Thyroid gland (tissue), 4 donors: Measurements from ENCODE around the gene ZNF598. TPM values are rescaled to one million over a fixed set of nuclear protein-coding genes. Genes with fewer than 3 reads are reported as not detected.

Experiments used
- DNase-seq, 2 donors: peaks; one replicate each; pipeline ENCODE4 v3.0.0-alpha.2; 2019
- H3K27ac ChIP-seq, 3 donors: fragments of 200-600 bp; sonication (generic); 1 replicate in 2 of 3; 2 replicates in 1 of 3; pipeline ENCODE4 v1.5.1; 2016 to 2019; ENCODE audit warnings: mild to moderate bottlenecking in 1 of 3, moderate library complexity in 1 of 3
- H3K27me3 ChIP-seq: fragments of 200-600 bp; sonication (generic); one replicate; pipeline ENCODE4 v1.5.1; 2019
- H3K36me3 ChIP-seq, 2 donors: fragments of 200-600 bp; sonication (generic); one replicate each; pipeline ENCODE4 v1.5.1; 2016 to 2019
- H3K4me1 ChIP-seq, 2 donors: fragments of 200-600 bp; sonication (generic); one replicate each; pipeline ENCODE4 v1.5.1; 2017 to 2019
- H3K4me3 ChIP-seq, 3 donors: fragments of 200-600 bp; sonication (generic); replicated peaks in 1 of 3; 1 replicate in 2 of 3; 2 replicates in 1 of 3; pipeline ENCODE4 v1.5.1; 2016; ENCODE audit warnings: mild to moderate bottlenecking in 1 of 3
- H3K9me3 ChIP-seq: fragments of 200-600 bp; sonication (generic); one replicate; pipeline ENCODE4 v1.5.1; 2017
- POLR2A ChIP-seq, 2 donors: fragments of 450-650 bp; IDR thresholded peaks; one replicate each; pipeline ENCODE4 v1.6.1; 2017; ENCODE audit warnings: antibody characterized with exemption in 2 of 2, mild to moderate bottlenecking in 2 of 2, moderate library complexity in 1 of 2
- WGBS, 2 donors: methylation state at CpG; one replicate each; pipeline ENCODE4 v1.1.5; 2017; 5-methylcytosine and 5-hydroxymethylcytosine counted together
- intact Hi-C: fragments of 100-400 bp; cut with DNase I; formaldehyde crosslinking; loops from one replicate; pipeline ENCODE4 v1.15.1; 2023
- total RNA-seq, 4 donors: library from RNA; depleted of rRNA; stranded (reverse); fragments of >200 nt; gene quantifications; one replicate each; pipeline ENCODE4 v1.2.3, GENCODE V29; 2016
- TF ChIP-seq, protein P1 (sequence below), 6 experiments: fragments of 200-600 bp in 3 of 6; fragments of 450-650 bp in 3 of 6; sonication (generic) in 3 of 6; IDR thresholded peaks; one replicate each; pipeline ENCODE4 v1.5.1; 2016 to 2019; ENCODE audit warnings: antibody characterized with exemption in 6 of 6, mild to moderate bottlenecking in 2 of 6, inconsistent platforms in 1 of 6, moderate library complexity in 1 of 6

The ZNF598 gene
- total RNA-seq, 4 donors from 2014 or later: 19.0 to 38.4 (median 27.4) TPM

DNA sequence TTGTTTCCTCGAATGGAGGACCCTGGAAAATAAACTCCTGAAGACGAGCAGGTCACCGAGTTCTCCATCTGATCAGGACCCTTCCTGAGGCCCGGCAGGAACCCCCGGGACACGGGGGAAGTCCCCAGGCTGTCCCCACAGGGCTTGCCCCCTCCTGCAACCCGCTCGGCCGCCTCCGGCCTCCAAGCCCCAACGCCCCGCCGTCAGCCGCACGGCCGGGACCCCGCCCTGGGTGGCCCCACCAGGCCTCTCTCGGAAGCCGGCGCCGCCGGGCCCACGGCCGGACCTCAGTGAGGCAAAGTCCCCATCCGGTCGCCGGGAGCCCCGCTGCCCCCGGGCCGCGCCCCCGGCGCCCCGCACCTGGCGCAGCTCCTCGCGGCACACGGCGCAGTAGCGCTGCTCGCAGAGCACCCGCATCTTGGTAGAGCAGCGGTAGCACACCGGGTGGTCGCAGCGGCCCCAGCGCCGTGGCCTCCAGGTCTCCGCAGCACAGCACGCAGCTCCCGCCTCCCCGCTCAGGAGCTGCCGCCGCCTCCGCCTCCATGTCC, 383 bp downstream of the ZNF598 start:
- TF ChIP-seq, protein P1, sequence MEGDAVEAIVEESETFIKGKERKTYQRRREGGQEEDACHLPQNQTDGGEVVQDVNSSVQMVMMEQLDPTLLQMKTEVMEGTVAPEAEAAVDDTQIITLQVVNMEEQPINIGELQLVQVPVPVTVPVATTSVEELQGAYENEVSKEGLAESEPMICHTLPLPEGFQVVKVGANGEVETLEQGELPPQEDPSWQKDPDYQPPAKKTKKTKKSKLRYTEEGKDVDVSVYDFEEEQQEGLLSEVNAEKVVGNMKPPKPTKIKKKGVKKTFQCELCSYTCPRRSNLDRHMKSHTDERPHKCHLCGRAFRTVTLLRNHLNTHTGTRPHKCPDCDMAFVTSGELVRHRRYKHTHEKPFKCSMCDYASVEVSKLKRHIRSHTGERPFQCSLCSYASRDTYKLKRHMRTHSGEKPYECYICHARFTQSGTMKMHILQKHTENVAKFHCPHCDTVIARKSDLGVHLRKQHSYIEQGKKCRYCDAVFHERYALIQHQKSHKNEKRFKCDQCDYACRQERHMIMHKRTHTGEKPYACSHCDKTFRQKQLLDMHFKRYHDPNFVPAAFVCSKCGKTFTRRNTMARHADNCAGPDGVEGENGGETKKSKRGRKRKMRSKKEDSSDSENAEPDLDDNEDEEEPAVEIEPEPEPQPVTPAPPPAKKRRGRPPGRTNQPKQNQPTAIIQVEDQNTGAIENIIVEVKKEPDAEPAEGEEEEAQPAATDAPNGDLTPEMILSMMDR (IDR thresholded peaks at IDR 0.05): no peak
- no peak for TF ChIP-seq POLR2A (IDR thresholded peaks at IDR 0.05)
- Histone ChIP-seq H3K4me3 (peak overlapping the region; percentile 28 to 98 (median 93)), H3K27ac (peak overlapping the region in 2 of 3 donors; percentile 50 to 52), H3K9me3 (no peaks in the 10 kb centered on the region), H3K27me3 (no peaks in the 10 kb centered on the region), H3K4me1 (peaks cover 22 to 40% of the 10 kb centered on the region in 2 donors), H3K36me3 (no peaks in the 10 kb centered on the region)
- 0% methylated on average over 1 of the region's 55 CpGs; no CpG with 5 or more reads in 1 of the 2 donors for WGBS, 2 donors
- DNase-seq: no peak
- intact Hi-C loops: no loop called here

DNA sequence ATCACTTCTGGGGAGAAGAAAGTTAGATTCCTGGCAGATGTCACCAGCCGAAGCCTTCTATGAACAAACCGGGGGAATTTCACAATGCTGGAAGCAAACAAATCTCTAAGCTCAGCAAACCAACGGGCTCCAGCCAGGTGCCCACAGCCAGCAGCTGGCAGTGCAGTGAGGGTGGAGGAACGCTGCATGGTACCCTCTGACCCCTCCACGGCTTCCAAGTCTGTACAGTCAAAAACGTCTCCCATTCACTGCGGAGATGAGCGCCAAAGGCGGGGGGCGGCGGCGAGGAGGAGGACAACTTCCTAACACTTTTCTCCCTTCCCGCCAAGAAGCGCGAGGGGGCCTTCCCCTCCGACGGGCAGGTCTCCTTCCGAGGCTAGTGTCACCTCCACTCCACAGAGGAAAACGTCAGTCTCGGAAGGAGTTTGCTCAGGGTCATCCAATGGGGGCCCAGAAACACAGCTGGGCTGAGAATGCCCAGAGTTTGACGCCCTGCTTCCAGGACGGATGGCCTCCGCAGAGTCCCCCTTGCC, 924 bp downstream of the ZNF598 start:
- TF ChIP-seq POLR2A (IDR thresholded peaks at IDR 0.05): no peak
- TF ChIP-seq, protein P1 (IDR thresholded peaks at IDR 0.05): no peak
- DNase-seq: no peak
- 10 to 20% methylated on average over 12 to 13 of the region's 23 CpGs for WGBS, 2 donors
- intact Hi-C loops: no loop called here
- Histone ChIP-seq H3K36me3 (no peaks in the 10 kb centered on the region), H3K27ac (peak overlapping the region in 2 of 3 donors; percentile 50 to 52), H3K9me3 (no peaks in the 10 kb centered on the region), H3K27me3 (no peaks in the 10 kb centered on the region), H3K4me3 (peak overlapping the region; percentile 28 to 98 (median 93)), H3K4me1 (peaks cover 26 to 45% of the 10 kb centered on the region in 2 donors)

GRCh38 chr16:2008009-2008526, 1.6 kb downstream of the ZNF598 start:
- DNase-seq: no peak
- TF ChIP-seq, protein P1 (IDR thresholded peaks at IDR 0.05): no peak
- TF ChIP-seq POLR2A (IDR thresholded peaks at IDR 0.05): no peak
- H3K4me3 ChIP-seq: no peak overlapping the region
- intact Hi-C loops: no loop called here
- WGBS, 2 donors: 54 to 58% methylated on average over 15 of the region's 15 CpGs
- peaks cover 28 to 48% of the 10 kb centered on the region in 2 donors for H3K4me1 ChIP-seq
- no peak overlapping the region for H3K27ac ChIP-seq
- no peaks in the 10 kb centered on the region for H3K9me3 ChIP-seq
- peaks cover under 1 to 2% of the 10 kb centered on the region in 2 donors for H3K36me3 ChIP-seq
- no peaks in the 10 kb centered on the region for H3K27me3 ChIP-seq

DNA sequence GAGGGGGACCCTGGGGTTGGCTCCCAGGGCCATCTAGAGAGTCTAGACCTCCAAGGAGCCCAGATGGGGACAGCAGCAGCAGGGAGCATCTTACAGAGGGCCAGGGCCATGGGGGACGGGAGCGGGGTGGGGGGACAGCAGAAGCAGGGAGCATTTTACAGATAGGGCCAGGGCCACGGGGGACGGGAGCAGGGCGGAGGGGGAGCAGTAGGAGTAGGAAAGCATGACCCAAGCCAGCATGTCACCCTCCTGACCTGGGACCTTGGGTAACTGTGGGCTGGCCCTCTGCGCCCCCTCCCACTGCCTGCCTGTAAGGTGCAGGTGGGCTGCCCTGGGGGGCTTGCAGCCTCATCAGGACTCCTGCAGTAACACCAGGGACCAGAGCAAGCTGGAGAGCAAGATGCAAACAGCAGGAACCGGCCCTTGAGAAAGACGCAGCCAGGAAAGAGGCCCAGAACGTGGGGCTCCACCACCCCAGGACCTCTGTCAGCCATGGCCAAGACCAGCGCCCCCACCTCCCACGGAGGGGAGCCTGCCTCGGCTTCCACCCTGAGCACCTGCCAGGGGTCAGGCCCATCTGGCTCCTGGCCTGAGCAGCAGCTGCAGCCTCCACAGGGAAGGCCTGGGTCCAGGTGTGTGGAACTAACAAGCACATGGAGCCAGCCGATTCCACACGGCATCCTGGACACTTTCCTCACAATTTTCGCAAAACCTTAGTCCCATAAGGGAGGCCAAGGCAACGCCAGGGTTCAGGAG, 2.4 kb downstream of the ZNF598 start:
- Histone ChIP-seq H3K4me1 (peaks cover 28 to 48% of the 10 kb centered on the region in 2 donors), H3K27me3 (no peaks in the 10 kb centered on the region), H3K4me3 (no peak overlapping the region), H3K27ac (no peak overlapping the region), H3K9me3 (no peaks in the 10 kb centered on the region), H3K36me3 (peaks cover 9 to 10% of the 10 kb centered on the region in 2 donors)
- TF ChIP-seq, protein P1 (IDR thresholded peaks at IDR 0.05): no peak
- no peak for TF ChIP-seq POLR2A (IDR thresholded peaks at IDR 0.05)
- no peak for DNase-seq
- intact Hi-C loops: no loop called here
- 90 to 93% methylated on average over 9 to 11 of the region's 16 CpGs for WGBS, 2 donors
